ENCODE results near the gene SLC25A38. TPM values are rescaled to one million over a fixed set of nuclear protein-coding genes. Genes with fewer than 3 reads are reported as not detected.
A peak's percentile ranks its signal among the peaks of the same experiment; 100 is the strongest.

The SLC25A38 gene
- total and polyA plus RNA-seq, 9 of the 15 experiments (the other 6 are each of a cell fraction or from before 2014, with no cell fraction given) = 13.5 to 51.1 (median 30.6) TPM

- TF ChIP-seq ZBTB7A (IDR thresholded peaks at IDR 0.05; ENCODE audit: borderline replicate concordance, control insufficient read depth, low read depth, low read length) = peak; percentile 76; the same call in 1 of the 2 replicates
- TF ChIP-seq BRD9 (IDR thresholded peaks at IDR 0.05; ENCODE audit: low read depth, partially characterized antibody) = peak; percentile 58
- peak; percentile 99 for TF ChIP-seq RBM22 (IDR thresholded peaks at IDR 0.05; ENCODE audit: low read depth, low read length, poor library complexity, severe bottlenecking)
- TF ChIP-seq ZBTB9 (CRISPR knock-in tag; IDR thresholded peaks at IDR 0.05) = peak; percentile 94
- peak; percentile 84; the same call in 1 of the 2 replicates for TF ChIP-seq NR4A1 (CRISPR knock-in tag; IDR thresholded peaks at IDR 0.05)
- TF ChIP-seq NR4A1 (tag; IDR thresholded peaks at IDR 0.05) = peak; percentile 73; the same call in 1 of the 2 replicates
- no peak for TF ChIP-seq KAT8 (IDR thresholded peaks at IDR 0.05; ENCODE audit: low read depth)
- peak; percentile 87 for TF ChIP-seq HDAC8 (tag; IDR thresholded peaks at IDR 0.05)
- no peak for TF ChIP-seq HSF4 (CRISPR knock-in tag; IDR thresholded peaks at IDR 0.05; ENCODE audit: borderline replicate concordance)
- no peak for TF ChIP-seq ZNF3 (CRISPR knock-in tag; IDR thresholded peaks at IDR 0.05)
- TF ChIP-seq ARNT (IDR thresholded peaks at IDR 0.05) = peak in 1 of 2 experiments; percentile 31; a peak in 1 of 4 replicates
- no peak for TF ChIP-seq SMARCC2 (IDR thresholded peaks at IDR 0.05; ENCODE audit: low read depth)
- TF ChIP-seq RBFOX2 (IDR thresholded peaks at IDR 0.05; ENCODE audit: low read depth, low read length) = peak; percentile 100
- TF ChIP-seq JUN (IDR thresholded peaks at IDR 0.05; ENCODE audit: borderline replicate concordance, low read depth, low read length) = peak; percentile 71
- peak; percentile 90 for TF ChIP-seq JUN (CRISPR knock-in tag; IDR thresholded peaks at IDR 0.05; ENCODE audit: borderline replicate concordance)
- no peak for TF ChIP-seq LARP7 (IDR thresholded peaks at IDR 0.05)
- no peak for TF ChIP-seq ZNF133 (CRISPR knock-in tag; IDR thresholded peaks at IDR 0.05)
- no peak for TF ChIP-seq ZNF655 (CRISPR knock-in tag; IDR thresholded peaks at IDR 0.05)
- TF ChIP-seq RAD21 (CRISPR knock-in tag; conservative IDR thresholded peaks at IDR 0.05 in 1 of 2, IDR thresholded peaks at IDR 0.05 in 1 of 2) = peak; percentile 51 to 71
- no peak for TF ChIP-seq TBP (optimal IDR thresholded peaks at IDR 0.05; ENCODE audit: low read depth, low read length)
- no peak for TF ChIP-seq THRAP3 (IDR thresholded peaks at IDR 0.05; ENCODE audit: borderline replicate concordance)
- 0 out of 2 replicates have a peak, but pooled peaks have one; percentile 47 for TF ChIP-seq SRSF1 (IDR thresholded peaks at IDR 0.05; ENCODE audit: low read depth, low read length)
- peak; percentile 86 for TF ChIP-seq KAT2B (IDR thresholded peaks at IDR 0.05; ENCODE audit: low read depth, low read length)
- no peak for TF ChIP-seq ZKSCAN8 (CRISPR knock-in tag; IDR thresholded peaks at IDR 0.05)
- no peak for TF ChIP-seq NCOA6 (IDR thresholded peaks at IDR 0.05)
- TF ChIP-seq ETS1 (conservative IDR thresholded peaks at IDR 0.05; ENCODE audit: control insufficient read depth, low read depth, low read length) = peak; percentile 82
Measured at GRCh38 chr3:39406368-39407258, 23.4 kb downstream of the SLC25A38 start, which contains the start of gene RPSA (continued).

All from K562 (cell line).